ENCODE results near the gene TBL1X. TPM values are rescaled to one million over a fixed set of nuclear protein-coding genes. Genes with fewer than 3 reads are reported as not detected.

The TBL1X gene
- total RNA-seq, 1 donor from 2014 or later: 34.5 TPM

- Mint-ChIP-seq H3K4me3 (no peak overlapping the region), H3K9me3 (peaks cover 14% of the 10 kb centered on the region), H3K27me3 (ENCODE audit: low read depth) (no peaks in the 10 kb centered on the region), H3K4me1 (peaks cover 8% of the 10 kb centered on the region), H3K36me3 (no peaks in the 10 kb centered on the region), H3K27ac (no peak overlapping the region)
- DNase-seq (ENCODE audit: low spot score in 2 of 2, unreplicated experiment in 2 of 2): no peak
- TF ChIP-seq, protein P1, sequence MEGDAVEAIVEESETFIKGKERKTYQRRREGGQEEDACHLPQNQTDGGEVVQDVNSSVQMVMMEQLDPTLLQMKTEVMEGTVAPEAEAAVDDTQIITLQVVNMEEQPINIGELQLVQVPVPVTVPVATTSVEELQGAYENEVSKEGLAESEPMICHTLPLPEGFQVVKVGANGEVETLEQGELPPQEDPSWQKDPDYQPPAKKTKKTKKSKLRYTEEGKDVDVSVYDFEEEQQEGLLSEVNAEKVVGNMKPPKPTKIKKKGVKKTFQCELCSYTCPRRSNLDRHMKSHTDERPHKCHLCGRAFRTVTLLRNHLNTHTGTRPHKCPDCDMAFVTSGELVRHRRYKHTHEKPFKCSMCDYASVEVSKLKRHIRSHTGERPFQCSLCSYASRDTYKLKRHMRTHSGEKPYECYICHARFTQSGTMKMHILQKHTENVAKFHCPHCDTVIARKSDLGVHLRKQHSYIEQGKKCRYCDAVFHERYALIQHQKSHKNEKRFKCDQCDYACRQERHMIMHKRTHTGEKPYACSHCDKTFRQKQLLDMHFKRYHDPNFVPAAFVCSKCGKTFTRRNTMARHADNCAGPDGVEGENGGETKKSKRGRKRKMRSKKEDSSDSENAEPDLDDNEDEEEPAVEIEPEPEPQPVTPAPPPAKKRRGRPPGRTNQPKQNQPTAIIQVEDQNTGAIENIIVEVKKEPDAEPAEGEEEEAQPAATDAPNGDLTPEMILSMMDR (IDR thresholded peaks at IDR 0.05; ENCODE audit: unreplicated experiment): no peak
Observed at GRCh38 chrX:9598344-9598743, 133.5 kb downstream of the TBL1X start.

GRCh38 chrX:9604111-9604907 lies 139.5 kb downstream of the TBL1X start:
- H3K9me3 Mint-ChIP-seq: peaks cover 23% of the 10 kb centered on the region
- DNase-seq (ENCODE audit: low spot score in 2 of 2, unreplicated experiment in 2 of 2): no peak
- H3K4me1 Mint-ChIP-seq: no peaks in the 10 kb centered on the region
- no peaks in the 10 kb centered on the region for H3K27me3 Mint-ChIP-seq (ENCODE audit: low read depth)
- H3K36me3 Mint-ChIP-seq: peaks cover 5% of the 10 kb centered on the region
- no peak overlapping the region for H3K27ac Mint-ChIP-seq
- TF ChIP-seq, protein P1 (IDR thresholded peaks at IDR 0.05; ENCODE audit: unreplicated experiment): no peak
- no peak overlapping the region for H3K4me3 Mint-ChIP-seq

- Mint-ChIP-seq H3K27me3 (ENCODE audit: low read depth) (no peaks in the 10 kb centered on the region), H3K4me3 (no peak overlapping the region), H3K36me3 (peaks cover 5% of the 10 kb centered on the region), H3K4me1 (no peaks in the 10 kb centered on the region), H3K27ac (no peak overlapping the region), H3K9me3 (peaks cover 21% of the 10 kb centered on the region)
- no peak for DNase-seq (ENCODE audit: low spot score in 2 of 2, unreplicated experiment in 2 of 2)
- TF ChIP-seq, protein P1 (IDR thresholded peaks at IDR 0.05; ENCODE audit: unreplicated experiment): no peak
Observed at GRCh38 chrX:9604908-9605306, 140.0 kb downstream of the TBL1X start.

- Mint-ChIP-seq H3K27me3 (ENCODE audit: low read depth) (no peaks in the 10 kb centered on the region), H3K36me3 (peaks cover 5% of the 10 kb centered on the region), H3K9me3 (peaks cover 23% of the 10 kb centered on the region), H3K4me1 (no peaks in the 10 kb centered on the region), H3K27ac (no peak overlapping the region), H3K4me3 (no peak overlapping the region)
- TF ChIP-seq, protein P1 (IDR thresholded peaks at IDR 0.05; ENCODE audit: unreplicated experiment): no peak
- DNase-seq (ENCODE audit: low spot score in 2 of 2, unreplicated experiment in 2 of 2): no peak
Observed at GRCh38 chrX:9605484-9605883, 140.6 kb downstream of the TBL1X start.

- Mint-ChIP-seq H3K36me3 (peaks cover 5% of the 10 kb centered on the region), H3K4me3 (no peak overlapping the region), H3K4me1 (no peaks in the 10 kb centered on the region), H3K27me3 (ENCODE audit: low read depth) (no peaks in the 10 kb centered on the region), H3K9me3 (peaks cover 21% of the 10 kb centered on the region), H3K27ac (no peak overlapping the region)
- TF ChIP-seq, protein P1 (IDR thresholded peaks at IDR 0.05; ENCODE audit: unreplicated experiment): no peak
- no peak for DNase-seq (ENCODE audit: low spot score in 2 of 2, unreplicated experiment in 2 of 2)
Observed at GRCh38 chrX:9606971-9607370, 142.1 kb downstream of the TBL1X start.
